Measurements from ENCODE around the gene CCDC24.

CCDC24 gene

GRCh38 chr1:44010935-44011471 is 19.6 kb downstream of the CCDC24 start:
- H3K23ac ChIP-seq (ENCODE audit: low read length), result no peak overlapping the region
- H4K8ac ChIP-seq (ENCODE audit: low read depth, low read length), result no peak overlapping the region
- H2BK120ac ChIP-seq (ENCODE audit: low read depth, low read length), result no peak overlapping the region
- H3K56ac ChIP-seq (ENCODE audit: low read length), result no peak overlapping the region
- H2AK5ac ChIP-seq (ENCODE audit: low read length), result no peak overlapping the region
- no peak overlapping the region for H3K27ac ChIP-seq (ENCODE audit: low read depth, low read length)
- H3K4me3 ChIP-seq (ENCODE audit: low read length), result no peak overlapping the region
- no CpG with 5 or more reads among the region's 11 CpGs for WGBS (ENCODE audit: extremely low coverage, insufficient coverage, low lambda C conversion rate)
- H3K79me1 ChIP-seq (ENCODE audit: low read length), result no peaks in the 10 kb centered on the region
- no peak for DNase-seq
- H3K36me3 ChIP-seq (ENCODE audit: control insufficient read depth, insufficient read depth, low read length), result peaks cover 4% of the 10 kb centered on the region
- H3K18ac ChIP-seq (ENCODE audit: low read length), result no peak overlapping the region
- H4K5ac ChIP-seq (ENCODE audit: low read length), result no peak overlapping the region
- no peaks in the 10 kb centered on the region for H3K4me1 ChIP-seq (ENCODE audit: control insufficient read depth, low read depth, low read length)
- no peak overlapping the region for H3K4ac ChIP-seq (ENCODE audit: low read depth, low read length)
- no peak overlapping the region for H3K4me2 ChIP-seq (ENCODE audit: low read length)
- no peaks in the 10 kb centered on the region for H3K27me3 ChIP-seq (ENCODE audit: insufficient read depth, low read length, poor library complexity)
- no peak overlapping the region for H3K9ac ChIP-seq (ENCODE audit: low read length)
- no peaks in the 10 kb centered on the region for H3K79me2 ChIP-seq (ENCODE audit: control insufficient read depth, insufficient read depth, low read length)
- H2BK15ac ChIP-seq (replicated peaks; ENCODE audit: low read depth), result no peak overlapping the region
- no peak overlapping the region for H2BK5ac ChIP-seq (ENCODE audit: low read length)

GRCh38 chr1:44012404-44012803 is 21.0 kb downstream of the CCDC24 start:
- Histone ChIP-seq H3K56ac (ENCODE audit: low read length) (no peak overlapping the region), H4K8ac (ENCODE audit: low read depth, low read length) (no peak overlapping the region), H3K9ac (ENCODE audit: low read length) (no peak overlapping the region), H2BK5ac (ENCODE audit: low read length) (no peak overlapping the region), H2AK5ac (ENCODE audit: low read length) (no peak overlapping the region), H2BK15ac (replicated peaks; ENCODE audit: low read depth) (no peak overlapping the region), H3K27ac (ENCODE audit: low read depth, low read length) (no peak overlapping the region), H2BK120ac (ENCODE audit: low read depth, low read length) (no peak overlapping the region), H3K18ac (ENCODE audit: low read length) (no peak overlapping the region), H3K36me3 (ENCODE audit: control insufficient read depth, insufficient read depth, low read length) (peaks cover 3% of the 10 kb centered on the region), H3K79me2 (ENCODE audit: control insufficient read depth, insufficient read depth, low read length) (no peaks in the 10 kb centered on the region), H3K4ac (ENCODE audit: low read depth, low read length) (no peak overlapping the region), H3K27me3 (ENCODE audit: insufficient read depth, low read length, poor library complexity) (no peaks in the 10 kb centered on the region), H3K4me2 (ENCODE audit: low read length) (no peak overlapping the region), H3K4me3 (ENCODE audit: low read length) (no peak overlapping the region), H3K79me1 (ENCODE audit: low read length) (no peaks in the 10 kb centered on the region), H3K23ac (ENCODE audit: low read length) (no peak overlapping the region), H3K4me1 (ENCODE audit: control insufficient read depth, low read depth, low read length) (no peaks in the 10 kb centered on the region), H4K5ac (ENCODE audit: low read length) (no peak overlapping the region)
- no peak for DNase-seq
- no CpG with 5 or more reads among the region's 2 CpGs for WGBS (ENCODE audit: extremely low coverage, insufficient coverage, low lambda C conversion rate)

GRCh38 chr1:44012941-44013609 is 21.7 kb downstream of the CCDC24 start:
- Histone ChIP-seq H3K4me2 (ENCODE audit: low read length) (no peak overlapping the region), H2BK120ac (ENCODE audit: low read depth, low read length) (no peak overlapping the region), H3K18ac (ENCODE audit: low read length) (no peak overlapping the region), H3K27ac (ENCODE audit: low read depth, low read length) (no peak overlapping the region), H4K5ac (ENCODE audit: low read length) (no peak overlapping the region), H3K27me3 (ENCODE audit: insufficient read depth, low read length, poor library complexity) (no peaks in the 10 kb centered on the region), H3K4me1 (ENCODE audit: control insufficient read depth, low read depth, low read length) (no peaks in the 10 kb centered on the region), H3K36me3 (ENCODE audit: control insufficient read depth, insufficient read depth, low read length) (peaks cover 3% of the 10 kb centered on the region), H2BK15ac (replicated peaks; ENCODE audit: low read depth) (no peak overlapping the region), H3K4ac (ENCODE audit: low read depth, low read length) (no peak overlapping the region), H4K8ac (ENCODE audit: low read depth, low read length) (no peak overlapping the region), H2AK5ac (ENCODE audit: low read length) (no peak overlapping the region), H3K23ac (ENCODE audit: low read length) (no peak overlapping the region), H3K4me3 (ENCODE audit: low read length) (no peak overlapping the region), H3K79me1 (ENCODE audit: low read length) (no peaks in the 10 kb centered on the region), H2BK5ac (ENCODE audit: low read length) (no peak overlapping the region), H3K79me2 (ENCODE audit: control insufficient read depth, insufficient read depth, low read length) (no peaks in the 10 kb centered on the region), H3K56ac (ENCODE audit: low read length) (no peak overlapping the region), H3K9ac (ENCODE audit: low read length) (no peak overlapping the region)
- no peak for DNase-seq
- no CpG with 5 or more reads among the region's 13 CpGs for WGBS (ENCODE audit: extremely low coverage, insufficient coverage, low lambda C conversion rate)

- no peak overlapping the region for H3K56ac ChIP-seq (ENCODE audit: low read length)
- no peak overlapping the region for H3K4me2 ChIP-seq (ENCODE audit: low read length)
- H2BK5ac ChIP-seq (ENCODE audit: low read length), result no peak overlapping the region
- H3K36me3 ChIP-seq (ENCODE audit: control insufficient read depth, insufficient read depth, low read length), result no peaks in the 10 kb centered on the region
- H3K4me1 ChIP-seq (ENCODE audit: control insufficient read depth, low read depth, low read length), result no peaks in the 10 kb centered on the region
- H3K27me3 ChIP-seq (ENCODE audit: insufficient read depth, low read length, poor library complexity), result no peaks in the 10 kb centered on the region
- WGBS (ENCODE audit: extremely low coverage, insufficient coverage, low lambda C conversion rate), result no CpG with 5 or more reads among the region's 5 CpGs
- no peak overlapping the region for H4K8ac ChIP-seq (ENCODE audit: low read depth, low read length)
- no peak overlapping the region for H3K4me3 ChIP-seq (ENCODE audit: low read length)
- H4K5ac ChIP-seq (ENCODE audit: low read length), result no peak overlapping the region
- no peak overlapping the region for H3K18ac ChIP-seq (ENCODE audit: low read length)
- DNase-seq, result no peak
- H2BK15ac ChIP-seq (replicated peaks; ENCODE audit: low read depth), result no peak overlapping the region
- no peaks in the 10 kb centered on the region for H3K79me2 ChIP-seq (ENCODE audit: control insufficient read depth, insufficient read depth, low read length)
- H3K27ac ChIP-seq (ENCODE audit: low read depth, low read length), result no peak overlapping the region
- no peak overlapping the region for H3K9ac ChIP-seq (ENCODE audit: low read length)
- H2AK5ac ChIP-seq (ENCODE audit: low read length), result no peak overlapping the region
- H2BK120ac ChIP-seq (ENCODE audit: low read depth, low read length), result no peak overlapping the region
- no peaks in the 10 kb centered on the region for H3K79me1 ChIP-seq (ENCODE audit: low read length)
- no peak overlapping the region for H3K4ac ChIP-seq (ENCODE audit: low read depth, low read length)
- H3K23ac ChIP-seq (ENCODE audit: low read length), result no peak overlapping the region
Observed at GRCh38 chr1:44013949-44014348, 22.6 kb downstream of the CCDC24 start.

GRCh38 chr1:44014365-44015104 is 23.1 kb downstream of the CCDC24 start:
- H3K23ac ChIP-seq (ENCODE audit: low read length), result no peak overlapping the region
- no peak overlapping the region for H2BK15ac ChIP-seq (replicated peaks; ENCODE audit: low read depth)
- no peak overlapping the region for H3K56ac ChIP-seq (ENCODE audit: low read length)
- H3K4me2 ChIP-seq (ENCODE audit: low read length), result no peak overlapping the region
- H3K18ac ChIP-seq (ENCODE audit: low read length), result no peak overlapping the region
- H3K9ac ChIP-seq (ENCODE audit: low read length), result no peak overlapping the region
- no peaks in the 10 kb centered on the region for H3K36me3 ChIP-seq (ENCODE audit: control insufficient read depth, insufficient read depth, low read length)
- H2BK120ac ChIP-seq (ENCODE audit: low read depth, low read length), result no peak overlapping the region
- H3K79me2 ChIP-seq (ENCODE audit: control insufficient read depth, insufficient read depth, low read length), result no peaks in the 10 kb centered on the region
- H3K4me1 ChIP-seq (ENCODE audit: control insufficient read depth, low read depth, low read length), result no peaks in the 10 kb centered on the region
- H4K5ac ChIP-seq (ENCODE audit: low read length), result no peak overlapping the region
- H3K4ac ChIP-seq (ENCODE audit: low read depth, low read length), result no peak overlapping the region
- H3K27me3 ChIP-seq (ENCODE audit: insufficient read depth, low read length, poor library complexity), result no peaks in the 10 kb centered on the region
- no peak overlapping the region for H2BK5ac ChIP-seq (ENCODE audit: low read length)
- no peak overlapping the region for H4K8ac ChIP-seq (ENCODE audit: low read depth, low read length)
- H3K79me1 ChIP-seq (ENCODE audit: low read length), result no peaks in the 10 kb centered on the region
- no peak overlapping the region for H3K4me3 ChIP-seq (ENCODE audit: low read length)
- no CpG with 5 or more reads among the region's 8 CpGs for WGBS (ENCODE audit: extremely low coverage, insufficient coverage, low lambda C conversion rate)
- DNase-seq, result no peak
- H2AK5ac ChIP-seq (ENCODE audit: low read length), result no peak overlapping the region
- no peak overlapping the region for H3K27ac ChIP-seq (ENCODE audit: low read depth, low read length)

All from mesendoderm (in vitro differentiated cells).